Omental fat pad (tissue), 4 donors: Measurements from ENCODE around the gene CHRNA1. TPM values are rescaled to one million over a fixed set of nuclear protein-coding genes. Genes with fewer than 3 reads are reported as not detected.

Source experiments
- ATAC-seq: fragments of 150-250 bp; one replicate; pipeline ENCODE4 v1.9.1; 2016; ENCODE audit warnings: mild to moderate bottlenecking, moderate library complexity; ENCODE audit not compliant: low FRiP score
- DNase-seq: peaks from one replicate; pipeline ENCODE4 v3.0.0-alpha.2; 2019; ENCODE audit warnings: low spot score
- total RNA-seq, 4 donors: library from RNA; depleted of rRNA; stranded (reverse); fragments of >200 nt; gene quantifications; one replicate each; pipeline ENCODE4 v1.1.0, GENCODE V29; 2016
- TF ChIP-seq, protein P1 (sequence below), 3 donors: fragments of 450-650 bp; IDR thresholded peaks; one replicate each; pipeline ENCODE4 v1.5.1; 2016 to 2017; ENCODE audit warnings: antibody characterized with exemption in 3 of 3, mild to moderate bottlenecking in 3 of 3, moderate library complexity in 2 of 3

CHRNA1 gene
- total RNA-seq, 4 donors from 2014 or later = not detected

DNA sequence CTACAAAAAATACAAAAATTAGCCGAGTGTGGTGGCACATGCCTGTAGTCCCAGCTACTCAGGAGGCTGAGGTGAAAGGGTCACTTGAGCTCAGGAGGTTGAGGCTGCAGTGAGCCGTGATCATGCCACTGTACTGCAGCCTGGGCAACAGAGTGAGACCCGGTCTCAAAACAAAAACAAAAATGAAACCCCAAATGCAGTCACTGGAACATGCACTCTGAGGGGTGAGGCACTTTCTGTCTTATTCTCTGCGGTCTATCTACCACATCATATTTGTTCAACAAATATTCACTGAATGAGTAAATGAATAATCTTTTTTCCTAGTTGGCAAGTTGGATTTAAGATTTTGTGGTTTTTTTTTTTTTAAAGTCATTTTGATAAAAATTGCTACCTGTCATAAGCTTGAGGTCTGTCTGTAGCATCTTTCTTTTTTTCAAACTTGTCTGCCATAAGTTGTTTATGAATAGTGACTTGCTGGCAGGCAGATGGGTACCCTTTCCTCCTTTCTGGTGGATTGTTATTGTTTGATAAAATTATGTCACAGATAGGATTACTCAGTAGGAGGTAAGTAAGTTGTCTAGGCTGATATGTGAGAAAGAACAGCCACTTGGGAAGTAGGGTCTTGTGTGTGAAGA is 11.8 kb downstream of the CHRNA1 start:
- TF ChIP-seq, protein P1, sequence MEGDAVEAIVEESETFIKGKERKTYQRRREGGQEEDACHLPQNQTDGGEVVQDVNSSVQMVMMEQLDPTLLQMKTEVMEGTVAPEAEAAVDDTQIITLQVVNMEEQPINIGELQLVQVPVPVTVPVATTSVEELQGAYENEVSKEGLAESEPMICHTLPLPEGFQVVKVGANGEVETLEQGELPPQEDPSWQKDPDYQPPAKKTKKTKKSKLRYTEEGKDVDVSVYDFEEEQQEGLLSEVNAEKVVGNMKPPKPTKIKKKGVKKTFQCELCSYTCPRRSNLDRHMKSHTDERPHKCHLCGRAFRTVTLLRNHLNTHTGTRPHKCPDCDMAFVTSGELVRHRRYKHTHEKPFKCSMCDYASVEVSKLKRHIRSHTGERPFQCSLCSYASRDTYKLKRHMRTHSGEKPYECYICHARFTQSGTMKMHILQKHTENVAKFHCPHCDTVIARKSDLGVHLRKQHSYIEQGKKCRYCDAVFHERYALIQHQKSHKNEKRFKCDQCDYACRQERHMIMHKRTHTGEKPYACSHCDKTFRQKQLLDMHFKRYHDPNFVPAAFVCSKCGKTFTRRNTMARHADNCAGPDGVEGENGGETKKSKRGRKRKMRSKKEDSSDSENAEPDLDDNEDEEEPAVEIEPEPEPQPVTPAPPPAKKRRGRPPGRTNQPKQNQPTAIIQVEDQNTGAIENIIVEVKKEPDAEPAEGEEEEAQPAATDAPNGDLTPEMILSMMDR (IDR thresholded peaks at IDR 0.05) = no peak
- ATAC-seq (no peak), DNase-seq (no peak)

DNA sequence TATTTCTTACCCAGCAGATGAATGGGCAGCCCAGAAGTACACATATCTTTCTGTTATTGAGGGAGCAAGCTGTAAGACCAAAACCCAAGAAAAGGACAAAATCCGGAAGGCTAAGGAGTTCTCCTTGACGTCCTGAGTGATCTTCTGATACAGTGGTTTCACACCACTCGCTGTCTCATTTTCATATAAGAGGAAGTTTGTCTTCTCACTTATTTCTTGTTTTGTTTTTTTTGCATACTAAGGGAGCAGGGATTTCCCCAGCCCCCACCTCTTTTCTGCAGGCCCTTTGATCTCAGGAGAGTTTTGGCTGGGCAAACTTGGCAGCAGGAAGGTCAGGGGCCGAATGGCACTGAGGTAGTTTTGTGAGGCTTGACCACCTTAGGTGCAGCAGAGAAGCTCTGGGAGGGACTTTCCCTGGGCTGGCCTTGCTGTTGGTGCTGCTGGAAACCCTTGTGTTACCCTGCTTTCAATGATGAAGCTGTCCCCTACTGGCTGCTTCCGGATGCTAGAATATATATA is 13.3 kb downstream of the CHRNA1 start:
- ATAC-seq (no peak), DNase-seq (no peak)
- TF ChIP-seq, protein P1 (IDR thresholded peaks at IDR 0.05) = no peak

DNA sequence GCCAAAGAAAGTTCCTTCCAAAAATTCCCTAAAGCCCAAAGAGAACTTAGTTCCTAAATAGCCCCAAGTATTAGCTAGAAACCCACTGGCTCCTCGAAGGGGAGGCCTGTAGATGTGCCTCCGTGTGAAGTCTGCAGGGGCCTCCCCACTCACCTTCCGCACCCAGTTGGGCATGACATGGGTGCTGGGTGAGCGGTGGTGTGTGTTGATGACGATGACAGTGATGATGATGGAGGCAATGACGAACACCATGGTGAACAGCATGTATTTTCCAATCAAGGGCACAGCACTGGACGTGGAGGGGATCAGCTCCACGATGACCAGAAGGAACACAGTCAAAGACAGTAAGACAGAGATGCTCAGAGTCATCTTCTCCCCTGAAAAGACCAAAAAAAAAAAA is 14.5 kb downstream of the CHRNA1 start:
- ATAC-seq = no peak

DNA sequence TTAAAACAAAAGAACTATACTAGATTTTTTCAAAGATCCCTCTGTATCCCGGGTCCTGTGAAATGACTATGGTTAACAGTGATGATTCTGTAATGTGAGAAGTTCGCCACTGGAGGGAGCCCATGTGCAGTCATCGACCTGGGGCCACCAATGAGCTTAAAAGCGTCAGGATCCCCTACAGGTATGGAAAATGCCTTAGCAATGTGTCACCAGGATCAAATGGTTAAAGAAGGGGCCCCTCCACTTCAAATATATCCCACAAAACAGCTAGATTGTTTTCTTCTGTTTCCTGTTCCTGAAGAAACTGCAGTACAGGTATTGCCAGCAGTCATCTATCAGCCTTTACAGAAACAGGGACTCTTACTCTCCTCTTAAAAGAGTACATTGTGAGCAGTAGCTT is 15.3 kb downstream of the CHRNA1 start:
- no peak for DNase-seq
- ATAC-seq = no peak
- TF ChIP-seq, protein P1 (IDR thresholded peaks at IDR 0.05) = peak in 1 of 3 donors; percentile 9

More for the DNA sequence above, 14.5 kb downstream of the CHRNA1 start:
- TF ChIP-seq, protein P1 (IDR thresholded peaks at IDR 0.05) = no peak
- DNase-seq = no peak

DNA sequence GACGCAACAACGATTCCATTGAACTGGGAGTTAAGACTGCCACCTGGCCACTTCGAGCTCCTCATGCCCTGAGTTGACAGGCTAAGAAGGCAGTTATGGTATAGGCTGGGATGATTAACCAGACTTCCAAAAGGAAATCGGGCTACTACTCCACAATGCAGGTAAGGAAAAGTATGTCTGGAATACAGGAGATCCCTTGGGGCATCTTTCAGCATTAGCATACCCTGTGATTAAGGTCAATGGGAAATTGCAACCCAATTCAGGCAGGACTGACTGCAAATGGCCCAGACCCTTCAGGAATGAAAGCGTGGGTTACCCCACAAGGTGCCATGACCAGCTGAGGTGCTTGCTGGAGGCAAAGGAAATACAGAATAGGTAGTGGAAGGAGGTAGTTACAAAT is 19.1 kb downstream of the CHRNA1 start:
- TF ChIP-seq, protein P1 (IDR thresholded peaks at IDR 0.05) = no peak
- DNase-seq = no peak
- no peak for ATAC-seq

DNA sequence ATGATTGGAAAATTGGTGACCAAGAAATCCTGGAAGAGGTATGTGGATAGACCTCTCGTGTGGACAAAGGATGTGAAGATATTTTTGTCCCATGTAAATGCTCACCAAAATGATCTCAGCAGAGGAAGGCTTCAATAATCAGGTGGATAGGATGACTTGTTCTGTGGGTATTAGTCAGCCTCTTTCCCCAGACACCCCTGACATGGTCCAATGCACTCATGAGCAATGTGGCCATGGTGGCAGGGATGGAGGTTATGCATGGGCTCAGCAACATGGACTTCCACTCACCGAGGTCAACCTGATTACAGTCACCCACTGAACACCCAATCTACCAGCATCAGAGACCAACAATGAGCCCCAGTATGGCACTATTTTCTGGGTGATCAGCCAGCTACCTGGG is 20.2 kb downstream of the CHRNA1 start:
- TF ChIP-seq, protein P1 (IDR thresholded peaks at IDR 0.05) = no peak
- DNase-seq (no peak), ATAC-seq (no peak)

DNA sequence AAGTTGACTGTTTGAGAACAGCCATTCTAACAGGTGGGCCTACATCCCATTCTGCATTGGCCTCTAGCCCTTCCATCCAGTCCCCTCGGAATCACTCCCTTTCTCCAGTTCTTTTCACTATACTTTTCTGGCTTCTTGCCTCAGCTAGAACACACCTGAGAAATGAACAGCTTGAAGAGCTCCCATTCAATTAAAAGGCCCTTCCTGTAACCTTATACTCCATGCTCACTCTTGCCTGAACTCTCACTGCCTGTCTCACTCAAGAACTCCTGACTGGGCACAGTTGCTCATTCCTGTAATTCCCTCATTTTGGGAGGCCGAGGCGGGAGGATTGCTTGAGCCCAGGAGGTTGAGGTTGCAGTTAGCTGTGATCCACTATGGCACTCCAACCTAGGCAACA is 23.6 kb downstream of the CHRNA1 start:
- TF ChIP-seq, protein P1 (IDR thresholded peaks at IDR 0.05) = no peak
- ATAC-seq = no peak

More for the DNA sequence above, 23.6 kb downstream of the CHRNA1 start:
- DNase-seq = no peak
